Muscle of leg (tissue), 11 donors: ENCODE measurements around the gene GMDS. TPM values are rescaled to one million over a fixed set of nuclear protein-coding genes. Genes with fewer than 3 reads are reported as not detected.
A peak's percentile ranks its signal among the peaks of the same experiment; 100 is the strongest.

Experiments used
- DNase-seq: peaks from one replicate; pipeline ENCODE4 v3.0.0; 2013
- H3K27ac ChIP-seq: one replicate; pipeline ENCODE4 v1.5.1; 2013; ENCODE audit warnings: mild to moderate bottlenecking, low read length, control low read depth
- H3K27me3 ChIP-seq: one replicate; pipeline ENCODE4 v1.6.1; 2013; ENCODE audit warnings: low read length; ENCODE audit not compliant: control insufficient read depth, insufficient read depth
- H3K36me3 ChIP-seq: one replicate; pipeline ENCODE4 v1.6.1; 2013; ENCODE audit warnings: low read length; ENCODE audit not compliant: control insufficient read depth, insufficient read depth
- H3K4me1 ChIP-seq: one replicate; pipeline ENCODE4 v1.6.1; 2013; ENCODE audit warnings: low read length; ENCODE audit not compliant: control insufficient read depth, insufficient read depth
- H3K4me3 ChIP-seq: one replicate; pipeline ENCODE4 v1.5.1; 2013; ENCODE audit warnings: low read length, control low read depth
- H3K9me3 ChIP-seq: replicated peaks from 2 replicates; pipeline ENCODE4 v1.6.1; 2013; ENCODE audit warnings: low read depth, low read length; ENCODE audit not compliant: control insufficient read depth
- WGBS: methylation state at CpG from one replicate; pipeline ENCODE4 v1.1.5; 2013; ENCODE audit warnings: missing lambda C conversion rate; ENCODE audit not compliant: insufficient coverage; 5-methylcytosine and 5-hydroxymethylcytosine counted together
- polyA plus RNA-seq, 8 donors: library from polyadenylated mRNA; unstranded; fragments of 120-200 nt; gene quantifications; one replicate each; pipeline versions ENCODE4 v1.2.1 to v1.2.3, GENCODE V29; 2013; ENCODE audit warnings: inconsistent platforms in 1 of 8, low replicate concordance in 1 of 8; ENCODE audit not compliant: insufficient read length in 8 of 8, insufficient read depth in 1 of 8
- total RNA-seq: library from RNA; stranded (reverse); fragments of 120-200 nt; gene quantifications from one replicate; pipeline ENCODE4 v1.2.4, GENCODE V29; 2013

The GMDS gene
- total and polyA plus RNA-seq, 9 donors, result 3.9 to 17.0 (median 11.9) TPM

GRCh38 chr6:1610497-1611321 lies 634.7 kb downstream of the GMDS start:
- H3K4me1 ChIP-seq, result peaks cover 38% of the 10 kb centered on the region

GRCh38 chr6:1609648-1610496 lies 635.5 kb downstream of the GMDS start, which contains the start of gene FOXC1:
TSS of gene FOXC1 (plus strand) at chr6:1609915. CDS start at chr6:1610446, 531 bp downstream.
- H3K27ac ChIP-seq, result peak within 1 kb of the TSS; percentile 77
- H3K27me3 ChIP-seq, result peaks cover 82% of the 10 kb centered on the region
- peaks cover 42% of the 10 kb centered on the region for H3K4me1 ChIP-seq
- peak within 1 kb of the TSS; percentile 51 for H3K4me3 ChIP-seq
- peak; percentile 96 for DNase-seq
- H3K36me3 ChIP-seq, result no peaks in the 10 kb centered on the region
- H3K9me3 ChIP-seq, result no peaks in the 10 kb centered on the region
- under 1% methylated on average over 114 of the region's 115 CpGs for WGBS

More at GRCh38 chr6:1610497-1611321, 634.7 kb downstream of the GMDS start:
- Histone ChIP-seq H3K4me3 (peak overlapping the region; percentile 51), H3K27me3 (peaks cover 81% of the 10 kb centered on the region), H3K27ac (peak overlapping the region; percentile 77), H3K9me3 (no peaks in the 10 kb centered on the region), H3K36me3 (no peaks in the 10 kb centered on the region)
- DNase-seq, result no peak
- under 1% methylated on average over 101 of the region's 101 CpGs for WGBS

- 2% methylated on average over 45 of the region's 58 CpGs for WGBS
- DNase-seq, result peak; percentile 58
- Histone ChIP-seq H3K9me3 (no peaks in the 10 kb centered on the region), H3K27ac (no peak overlapping the region), H3K27me3 (peaks cover 82% of the 10 kb centered on the region), H3K36me3 (no peaks in the 10 kb centered on the region), H3K4me3 (peak overlapping the region; percentile 45), H3K4me1 (peaks cover 46% of the 10 kb centered on the region)
These were observed 636.3 kb downstream of the GMDS start for GRCh38 chr6:1609041-1609647.

GRCh38 chr6:1608222-1609040 lies 637.0 kb downstream of the GMDS start:
- no peak for DNase-seq
- peaks cover 41% of the 10 kb centered on the region for H3K4me1 ChIP-seq
- no peaks in the 10 kb centered on the region for H3K36me3 ChIP-seq

GRCh38 chr6:1607516-1608221 lies 637.7 kb downstream of the GMDS start:
- peaks cover 41% of the 10 kb centered on the region for H3K4me1 ChIP-seq
- H3K27me3 ChIP-seq, result peaks cover 82% of the 10 kb centered on the region
- no peaks in the 10 kb centered on the region for H3K9me3 ChIP-seq
- DNase-seq, result no peak
- no peaks in the 10 kb centered on the region for H3K36me3 ChIP-seq
- 11% methylated on average over 16 of the region's 32 CpGs for WGBS
- no peak overlapping the region for H3K27ac ChIP-seq
- H3K4me3 ChIP-seq, result no peak overlapping the region

More at GRCh38 chr6:1608222-1609040, 637.0 kb downstream of the GMDS start:
- H3K9me3 ChIP-seq, result no peaks in the 10 kb centered on the region
- H3K27ac ChIP-seq, result no peak overlapping the region
- no peak overlapping the region for H3K4me3 ChIP-seq
- WGBS, result 8% methylated on average over 51 of the region's 59 CpGs
- peaks cover 82% of the 10 kb centered on the region for H3K27me3 ChIP-seq

GRCh38 chr6:1606780-1607515 lies 638.5 kb downstream of the GMDS start:
- WGBS, result 0% methylated on average over 4 of the region's 22 CpGs
- Histone ChIP-seq H3K27me3 (peaks cover 82% of the 10 kb centered on the region), H3K27ac (no peak overlapping the region), H3K4me3 (no peak overlapping the region), H3K4me1 (peaks cover 41% of the 10 kb centered on the region), H3K9me3 (no peaks in the 10 kb centered on the region), H3K36me3 (no peaks in the 10 kb centered on the region)
- no peak for DNase-seq

GRCh38 chr6:1605893-1606779 lies 639.3 kb downstream of the GMDS start:
- Histone ChIP-seq H3K27me3 (peaks cover 86% of the 10 kb centered on the region), H3K27ac (no peak overlapping the region), H3K4me1 (peaks cover 38% of the 10 kb centered on the region), H3K9me3 (no peaks in the 10 kb centered on the region), H3K4me3 (no peak overlapping the region), H3K36me3 (no peaks in the 10 kb centered on the region)
- 10% methylated on average over 4 of the region's 26 CpGs for WGBS
- DNase-seq, result no peak
